SK-N-SH treated with all-trans-retinoic acid at 6 μM for 48 hours (cell line): ENCODE measurements around the gene ARPC1B.

Source experiments
- ATAC-seq: fragments of 200-7000 bp; cut with Tn5 transposase; 3 replicates; pipeline ENCODE4 v1.9.1; 2020; ENCODE audit warnings: mild to moderate bottlenecking, moderate library complexity
- ARNTL ChIP-seq: fragments of 450-650 bp; formaldehyde crosslinking; IDR thresholded peaks from 2 replicates; pipeline ENCODE4 v1.5.0; 2020; ENCODE audit warnings: low read depth, mild to moderate bottlenecking, moderate library complexity, borderline replicate concordance
- BACH2 ChIP-seq: fragments of 250-450 bp; sonication (Bioruptor Pico); IDR thresholded peaks from 2 replicates; pipeline ENCODE4 v1.9.0; 2021; ENCODE audit warnings: mild to moderate bottlenecking, borderline replicate concordance
- CREB5 ChIP-seq: fragments of 250-450 bp; sonication (Bioruptor Pico); IDR thresholded peaks from 2 replicates; pipeline ENCODE4 v1.5.1; 2020; ENCODE audit warnings: low read depth, mild to moderate bottlenecking, moderate library complexity
- ESRRG ChIP-seq: fragments of 250-450 bp; sonication (Bioruptor Pico); IDR thresholded peaks from 2 replicates; pipeline ENCODE4 v1.6.1; 2021; ENCODE audit warnings: mild to moderate bottlenecking
- ISL1 ChIP-seq: fragments of 250-450 bp; sonication (Bioruptor Pico); IDR thresholded peaks from 2 replicates; pipeline ENCODE4 v2.1.2; 2022; ENCODE audit warnings: mild to moderate bottlenecking, moderate library complexity
- OSR1 ChIP-seq: fragments of 250-450 bp; sonication (Bioruptor Pico); IDR thresholded peaks from 2 replicates; pipeline ENCODE4 v1.8.0; 2022; ENCODE audit warnings: moderate library complexity, mild to moderate bottlenecking, inconsistent platforms
- POU6F1 ChIP-seq: fragments of 250-450 bp; sonication (Bioruptor Pico); IDR thresholded peaks from 2 replicates; pipeline ENCODE4 v1.8.0; 2021; ENCODE audit warnings: low read depth, mild to moderate bottlenecking, moderate library complexity, borderline replicate concordance
- PPARA ChIP-seq: fragments of 250-450 bp; sonication (Bioruptor Pico); IDR thresholded peaks from 2 replicates; pipeline ENCODE4 v1.5.0; 2020; ENCODE audit warnings: mild to moderate bottlenecking, borderline replicate concordance
- SNAI2 ChIP-seq: fragments of 250-450 bp; sonication (Bioruptor Pico); IDR thresholded peaks from 2 replicates; pipeline ENCODE4 v1.5.0; 2020; ENCODE audit warnings: mild to moderate bottlenecking, moderate library complexity
- TOX ChIP-seq: fragments of 250-450 bp; sonication (Bioruptor Pico); IDR thresholded peaks from 2 replicates; pipeline ENCODE4 v1.8.0; 2021; ENCODE audit warnings: mild to moderate bottlenecking, moderate library complexity, borderline replicate concordance
- TSHZ2 ChIP-seq: fragments of 250-450 bp; sonication (Bioruptor Pico); IDR thresholded peaks from 2 replicates; pipeline ENCODE4 v1.5.0; 2020; ENCODE audit warnings: mild to moderate bottlenecking, moderate library complexity
- ZC3H10 ChIP-seq: fragments of 250-450 bp; sonication (Bioruptor Pico); IDR thresholded peaks from 2 replicates; pipeline ENCODE4 v1.5.1; 2021; ENCODE audit warnings: mild to moderate bottlenecking, moderate library complexity
- ZFP3 ChIP-seq: fragments of 250-450 bp; sonication (Bioruptor Pico); IDR thresholded peaks from 2 replicates; pipeline ENCODE4 v1.5.0; 2020; ENCODE audit warnings: mild to moderate bottlenecking, moderate library complexity
- ZFP30 ChIP-seq: fragments of 450-650 bp; formaldehyde crosslinking; IDR thresholded peaks from 2 replicates; pipeline ENCODE4 v1.5.0; 2022; ENCODE audit warnings: mild to moderate bottlenecking, moderate library complexity
- ZNF565 ChIP-seq: fragments of 450-650 bp; formaldehyde crosslinking; conservative IDR thresholded peaks from 2 replicates; pipeline ENCODE4 v1.5.0; 2020; ENCODE audit warnings: low read depth, mild to moderate bottlenecking, moderate library complexity
- ZNF70 ChIP-seq: fragments of 450-650 bp; formaldehyde crosslinking; IDR thresholded peaks from 2 replicates; pipeline ENCODE4 v1.5.0; 2020; ENCODE audit warnings: mild to moderate bottlenecking, moderate library complexity
- ZNF8 ChIP-seq: fragments of 450-650 bp; formaldehyde crosslinking; IDR thresholded peaks from 2 replicates; pipeline ENCODE4 v1.5.0; 2020; ENCODE audit warnings: mild to moderate bottlenecking, moderate library complexity
- TF ChIP-seq, protein P1 (sequence below): fragments of 250-450 bp; sonication (Bioruptor Pico); IDR thresholded peaks from 2 replicates; pipeline ENCODE4 v1.5.1; 2021; ENCODE audit warnings: mild to moderate bottlenecking, moderate library complexity
- TF ChIP-seq, protein P2 (sequence below): fragments of 250-450 bp; sonication (Bioruptor Pico); IDR thresholded peaks from 2 replicates; pipeline ENCODE4 v1.8.0; 2020; ENCODE audit warnings: mild to moderate bottlenecking, moderate library complexity, borderline replicate concordance

Gene ARPC1B

DNA sequence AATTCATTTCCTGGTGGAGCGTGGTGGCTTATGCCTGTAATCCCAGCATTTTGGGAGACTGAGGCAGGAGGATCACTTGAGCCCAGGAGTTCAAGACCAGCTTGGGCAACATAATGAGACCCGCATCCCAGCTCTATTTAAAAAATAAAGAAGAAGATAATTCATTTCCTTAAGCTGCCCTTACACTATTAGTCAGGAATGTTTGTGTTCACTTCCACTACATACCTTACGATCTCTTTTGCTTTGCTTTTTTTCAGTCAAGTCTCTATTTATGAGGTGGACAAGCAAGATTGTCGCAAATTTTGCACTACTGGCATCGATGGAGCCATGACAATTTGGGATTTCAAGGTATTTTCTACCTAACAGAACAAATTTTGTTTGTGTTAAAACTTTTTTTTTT, 11.2 kb upstream of the ARPC1B start:
- peak; percentile 14; the same call in 1 of the 3 replicates for ATAC-seq

GRCh38 chr7:99365318-99366141, 9.0 kb upstream of the ARPC1B start:
- ATAC-seq: peak; percentile 60
- TF ChIP-seq TSHZ2 (CRISPR knock-in tag) (no peak), TOX (no peak), ARNTL (CRISPR knock-in tag) (no peak), SNAI2 (CRISPR knock-in tag) (no peak), ZNF70 (CRISPR knock-in tag) (no peak), ZNF8 (no peak), ZC3H10 (CRISPR knock-in tag) (no peak), ISL1 (CRISPR knock-in tag) (no peak), CREB5 (no peak), ZFP3 (CRISPR knock-in tag) (no peak)
- TF ChIP-seq, protein P1, sequence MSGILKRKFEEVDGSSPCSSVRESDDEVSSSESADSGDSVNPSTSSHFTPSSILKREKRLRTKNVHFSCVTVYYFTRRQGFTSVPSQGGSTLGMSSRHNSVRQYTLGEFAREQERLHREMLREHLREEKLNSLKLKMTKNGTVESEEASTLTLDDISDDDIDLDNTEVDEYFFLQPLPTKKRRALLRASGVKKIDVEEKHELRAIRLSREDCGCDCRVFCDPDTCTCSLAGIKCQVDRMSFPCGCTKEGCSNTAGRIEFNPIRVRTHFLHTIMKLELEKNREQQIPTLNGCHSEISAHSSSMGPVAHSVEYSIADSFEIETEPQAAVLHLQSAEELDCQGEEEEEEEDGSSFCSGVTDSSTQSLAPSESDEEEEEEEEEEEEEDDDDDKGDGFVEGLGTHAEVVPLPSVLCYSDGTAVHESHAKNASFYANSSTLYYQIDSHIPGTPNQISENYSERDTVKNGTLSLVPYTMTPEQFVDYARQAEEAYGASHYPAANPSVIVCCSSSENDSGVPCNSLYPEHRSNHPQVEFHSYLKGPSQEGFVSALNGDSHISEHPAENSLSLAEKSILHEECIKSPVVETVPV (CRISPR knock-in tag): no peak

More for the DNA sequence above, 11.2 kb upstream of the ARPC1B start:
- TF ChIP-seq ESRRG (CRISPR knock-in tag) (no peak), ZFP3 (CRISPR knock-in tag) (no peak), ISL1 (CRISPR knock-in tag) (no peak), ZNF70 (CRISPR knock-in tag) (no peak), ZNF565 (no peak), BACH2 (CRISPR knock-in tag) (no peak), SNAI2 (CRISPR knock-in tag) (no peak), POU6F1 (no peak), PPARA (CRISPR knock-in tag) (no peak), CREB5 (no peak), ZFP30 (CRISPR knock-in tag) (no peak)
- TF ChIP-seq, protein P2, sequence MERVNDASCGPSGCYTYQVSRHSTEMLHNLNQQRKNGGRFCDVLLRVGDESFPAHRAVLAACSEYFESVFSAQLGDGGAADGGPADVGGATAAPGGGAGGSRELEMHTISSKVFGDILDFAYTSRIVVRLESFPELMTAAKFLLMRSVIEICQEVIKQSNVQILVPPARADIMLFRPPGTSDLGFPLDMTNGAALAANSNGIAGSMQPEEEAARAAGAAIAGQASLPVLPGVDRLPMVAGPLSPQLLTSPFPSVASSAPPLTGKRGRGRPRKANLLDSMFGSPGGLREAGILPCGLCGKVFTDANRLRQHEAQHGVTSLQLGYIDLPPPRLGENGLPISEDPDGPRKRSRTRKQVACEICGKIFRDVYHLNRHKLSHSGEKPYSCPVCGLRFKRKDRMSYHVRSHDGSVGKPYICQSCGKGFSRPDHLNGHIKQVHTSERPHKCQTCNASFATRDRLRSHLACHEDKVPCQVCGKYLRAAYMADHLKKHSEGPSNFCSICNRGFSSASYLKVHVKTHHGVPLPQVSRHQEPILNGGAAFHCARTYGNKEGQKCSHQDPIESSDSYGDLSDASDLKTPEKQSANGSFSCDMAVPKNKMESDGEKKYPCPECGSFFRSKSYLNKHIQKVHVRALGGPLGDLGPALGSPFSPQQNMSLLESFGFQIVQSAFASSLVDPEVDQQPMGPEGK: no peak

DNA sequence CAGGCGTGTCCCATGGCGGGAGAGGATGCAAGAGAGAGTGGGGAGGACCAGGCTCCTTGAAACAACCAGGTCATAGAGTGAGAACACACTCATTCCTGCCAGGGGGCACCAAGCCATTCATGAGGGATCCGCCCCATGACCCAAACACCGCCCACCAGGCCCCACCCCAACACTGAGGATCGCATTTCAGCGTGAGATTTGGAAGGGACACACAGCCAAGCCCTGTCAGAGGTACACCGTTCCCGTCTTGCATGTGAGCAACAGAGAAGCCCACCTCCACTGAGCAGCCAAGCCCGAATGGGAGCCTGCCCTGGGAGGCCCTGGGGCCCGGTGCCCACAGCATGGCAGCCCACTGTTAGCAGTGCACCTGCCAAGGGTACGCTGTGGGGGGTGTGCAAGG, 7.9 kb upstream of the ARPC1B start:
- ATAC-seq: no peak
- TF ChIP-seq CREB5: no peak
- TF ChIP-seq TOX: no peak
- no peak for TF ChIP-seq BACH2 (CRISPR knock-in tag)
- TF ChIP-seq, protein P2: no peak
- TF ChIP-seq TSHZ2 (CRISPR knock-in tag): no peak
- no peak for TF ChIP-seq ZNF70 (CRISPR knock-in tag)
- TF ChIP-seq ARNTL (CRISPR knock-in tag): no peak
- no peak for TF ChIP-seq OSR1 (CRISPR knock-in tag)
- TF ChIP-seq ZFP30 (CRISPR knock-in tag): no peak
